GM12874 (cell line): Measurements from ENCODE around the gene MORN5.

Experiments
- CTCF ChIP-seq: IDR thresholded peaks from 2 replicates; pipeline ENCODE4 v1.5.1; 2011; ENCODE audit warnings: low read depth, mild to moderate bottlenecking, control low read depth, low read length, moderate library complexity; ENCODE audit not compliant: insufficient read depth

Gene MORN5

GRCh38 chr9:122116040-122116439, 43.7 kb upstream of the MORN5 start:
- TF ChIP-seq CTCF = no peak

GRCh38 chr9:122116448-122117173, 43.1 kb upstream of the MORN5 start:
- no peak for TF ChIP-seq CTCF

- no peak for TF ChIP-seq CTCF
These were observed 41.2 kb upstream of the MORN5 start for GRCh38 chr9:122118343-122119165.

GRCh38 chr9:122119166-122119521, 40.6 kb upstream of the MORN5 start:
- no peak for TF ChIP-seq CTCF

- no peak for TF ChIP-seq CTCF
These were observed 40.0 kb upstream of the MORN5 start for GRCh38 chr9:122119721-122120120.

- TF ChIP-seq CTCF = no peak
These were observed 39.2 kb upstream of the MORN5 start for GRCh38 chr9:122120316-122121071.

- TF ChIP-seq CTCF = no peak
These were observed 38.3 kb upstream of the MORN5 start for GRCh38 chr9:122121391-122121790.
